Measurements from ENCODE around the gene ARG1. TPM values are rescaled to one million over a fixed set of nuclear protein-coding genes. Genes with fewer than 3 reads are reported as not detected.

Gene ARG1
- total and polyA plus RNA-seq, 2 of the 8 experiments (the other 6 are each of a cell fraction or from before 2014, with no cell fraction given), result not detected

- H3K18ac ChIP-seq (ENCODE audit: extremely low read depth, low read length), result no peak overlapping the region
- peaks cover 0 to 57% (median 13%) of the 10 kb centered on the region in 4 experiments; a peak in 6 of 8 replicates for H3K36me3 ChIP-seq (ENCODE audit: control insufficient read depth in 2 of 4, insufficient read depth in 4 of 4, low read length in 3 of 4)
- no peak overlapping the region for H3K4ac ChIP-seq (replicated peaks; ENCODE audit: insufficient read length, low read depth, low read length)
- H3K9ac ChIP-seq (replicated peaks in 1 of 4; ENCODE audit: extremely low read depth in 1 of 4, low read depth in 3 of 4, low read length in 3 of 4), result no peak overlapping the region
- no peak overlapping the region for H2BK5ac ChIP-seq (ENCODE audit: low read depth, low read length)
- H3K4me2 ChIP-seq (ENCODE audit: insufficient read depth in 1 of 2, low read depth in 2 of 2, low read length in 2 of 2), result no peak overlapping the region
- ChIA-PET POLR2A (ENCODE audit: partially characterized antibody) (interaction anchor here (1.3 kb wide), 1 partner anchor 10 kb away, joined by 3 read pairs; no protein-coding TSS in a partner anchor), CTCF (ENCODE audit: partially characterized antibody) (interaction anchor here (0.6 to 4.4 kb wide), 6 partner anchors 14 to 819 kb away, joined by 3 to 25 read pairs (median 4); partner anchors contain the start of gene MED23)
- H2AK5ac ChIP-seq (ENCODE audit: low read depth, low read length), result no peak overlapping the region
- no peaks in the 10 kb centered on the region for H3K23me2 ChIP-seq (ENCODE audit: low read depth, low read length)
- no peak overlapping the region for H4K91ac ChIP-seq (replicated peaks; ENCODE audit: insufficient read length, low read length)
- no peak overlapping the region for H2BK20ac ChIP-seq (ENCODE audit: low read length)
- H2BK120ac ChIP-seq (replicated peaks; ENCODE audit: low read depth, low read length), result no peak overlapping the region
- WGBS, 2 experiments (ENCODE audit: extremely low coverage in 1 of 2, insufficient coverage in 1 of 2, insufficient read length in 1 of 2, insufficient replicate concordance in 2 of 2, low coverage in 1 of 2, low lambda C conversion rate in 2 of 2, missing lambda C conversion rate in 1 of 2), result 90% methylated on average over 5 of the region's 5 CpGs; no CpG with 5 or more reads in 1 of the 2 experiments
- no peak overlapping the region for H2BK12ac ChIP-seq (ENCODE audit: low read depth, low read length)
- H3K4me1 ChIP-seq (replicated peaks in 1 of 4; ENCODE audit: control insufficient read depth in 3 of 4, insufficient read depth in 4 of 4, low read length in 3 of 4), result no peaks in the 10 kb centered on the region
- FAIRE-seq (no peak), DNase-seq (ENCODE audit: low read depth in 1 of 2, low spot score in 2 of 2) (no peak)
- H3K4me3 ChIP-seq (ENCODE audit: extremely low read depth in 1 of 4, insufficient read depth in 2 of 4, low read depth in 3 of 4, low read length in 4 of 4), result no peak overlapping the region
- no peak overlapping the region for H4K5ac ChIP-seq (ENCODE audit: insufficient read length, low read depth, low read length)
- no peaks in the 10 kb centered on the region for H3K27me3 ChIP-seq (replicated peaks in 1 of 4; ENCODE audit: control insufficient read depth in 3 of 4, extremely low read depth in 1 of 4, insufficient read depth in 3 of 4, low read length in 3 of 4)
- H3K56ac ChIP-seq (replicated peaks; ENCODE audit: insufficient read length, low read depth, low read length), result no peak overlapping the region
- H3K27ac ChIP-seq (ENCODE audit: low read depth, low read length), result no peak overlapping the region
- H4K20me1 ChIP-seq (replicated peaks in 1 of 2; ENCODE audit: control insufficient read depth in 1 of 2, insufficient read depth in 2 of 2, low read length in 2 of 2), result peaks cover 0 to 3% of the 10 kb centered on the region in 2 experiments
- no peak overlapping the region for H2BK15ac ChIP-seq (ENCODE audit: low read length)
- H3K14ac ChIP-seq (ENCODE audit: insufficient read length), result no peak overlapping the region
- no peaks in the 10 kb centered on the region for H3K9me3 ChIP-seq (ENCODE audit: insufficient read depth in 2 of 2, low read depth in 1 of 2, low read length in 1 of 2)
- no peak overlapping the region for H2AFZ ChIP-seq (ENCODE audit: low read length)
- H4K8ac ChIP-seq (ENCODE audit: extremely low read depth, insufficient read depth, low read length), result no peak overlapping the region
- H3K79me2 ChIP-seq (ENCODE audit: control insufficient read depth in 1 of 2, insufficient read depth in 2 of 2, low read length in 2 of 2), result no peaks in the 10 kb centered on the region
- H3K79me1 ChIP-seq (ENCODE audit: low read depth, low read length), result no peaks in the 10 kb centered on the region
- H3K23ac ChIP-seq (ENCODE audit: insufficient read length), result no peak overlapping the region
- TF ChIP-seq HDAC6 (IDR thresholded peaks at IDR 0.05; ENCODE audit: low read depth, low read length), result no peak
- no peak for TF ChIP-seq FOSL1 (IDR thresholded peaks at IDR 0.05; ENCODE audit: insufficient read depth, low read depth, low read length)
- TF ChIP-seq RAD21 (IDR thresholded peaks at IDR 0.05 in 1 of 2, conservative IDR thresholded peaks at IDR 0.05 in 1 of 2; ENCODE audit: low read depth in 2 of 2, low read length in 2 of 2), result no peak
- TF ChIP-seq EGR1 (IDR thresholded peaks at IDR 0.05; ENCODE audit: borderline replicate concordance, low read depth, low read length), result no peak
- no peak for TF ChIP-seq NANOG (IDR thresholded peaks at IDR 0.05; ENCODE audit: insufficient read depth, low read depth, low read length, poor library complexity, severe bottlenecking)
- no peak for TF ChIP-seq ASH2L (IDR thresholded peaks at IDR 0.05; ENCODE audit: low read length)
- no peak for TF ChIP-seq CBX5 (IDR thresholded peaks at IDR 0.05; ENCODE audit: low read depth, low read length)
- no peak for TF ChIP-seq RXRA (IDR thresholded peaks at IDR 0.05; ENCODE audit: insufficient read depth, low read depth, low read length)
- no peak for TF ChIP-seq BCL11A (IDR thresholded peaks at IDR 0.05; ENCODE audit: low read depth in 2 of 2, low read length in 2 of 2)
- no peak for TF ChIP-seq BRCA1 (IDR thresholded peaks at IDR 0.05; ENCODE audit: low read depth, low read length)
- TF ChIP-seq CHD2 (IDR thresholded peaks at IDR 0.05; ENCODE audit: low read length), result no peak
- no peak for TF ChIP-seq EZH2 (IDR thresholded peaks at IDR 0.05; ENCODE audit: low read depth, low read length, severe bottlenecking)
- TF ChIP-seq TAF1 (IDR thresholded peaks at IDR 0.05; ENCODE audit: low read depth, low read length), result no peak
Observed at GRCh38 chr6:131613296-131613925, 40.4 kb downstream of the ARG1 start.

All from H1 (cell line).